DMS114 treated with DMSO at 0.1 percent for 48 hours (cell line): ENCODE measurements around the gene LIPI.
"Not testable (repeated sequence)": the region's sequence is repeated elsewhere in the genome, so short reads cannot be mapped to it uniquely, and the experiment has no call there.

Experiments used
- DNase-seq: peaks from one replicate; lab custom pipeline; 2025; ENCODE audit not compliant: unreplicated experiment; lab: John Stamatoyannopoulos, UW

The LIPI gene

DNA sequence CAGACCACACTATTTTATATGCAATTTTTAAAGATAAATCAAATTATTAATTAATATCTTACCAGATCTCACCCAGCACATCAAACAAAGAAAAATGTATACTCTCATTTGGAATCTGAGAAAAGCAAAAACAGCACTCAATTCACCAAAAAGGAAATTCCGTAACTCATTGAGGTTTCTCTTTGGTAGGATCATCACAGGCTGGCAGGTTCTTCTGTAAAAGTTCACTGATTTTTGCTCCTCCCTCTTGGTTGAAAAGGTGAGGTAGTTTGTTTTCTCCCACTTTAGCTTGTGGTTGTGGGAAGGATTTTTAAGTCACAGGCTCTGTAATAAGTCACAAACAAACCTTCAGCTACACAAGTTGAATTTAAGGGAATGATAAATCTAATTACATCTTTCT lies at the start of gene LIPI:
LIPI (minus strand) TSS at position 218 of the 400 bp plus-strand sequence; CDS start at position 108, 110 bp downstream.
- no peak for DNase-seq

DNA sequence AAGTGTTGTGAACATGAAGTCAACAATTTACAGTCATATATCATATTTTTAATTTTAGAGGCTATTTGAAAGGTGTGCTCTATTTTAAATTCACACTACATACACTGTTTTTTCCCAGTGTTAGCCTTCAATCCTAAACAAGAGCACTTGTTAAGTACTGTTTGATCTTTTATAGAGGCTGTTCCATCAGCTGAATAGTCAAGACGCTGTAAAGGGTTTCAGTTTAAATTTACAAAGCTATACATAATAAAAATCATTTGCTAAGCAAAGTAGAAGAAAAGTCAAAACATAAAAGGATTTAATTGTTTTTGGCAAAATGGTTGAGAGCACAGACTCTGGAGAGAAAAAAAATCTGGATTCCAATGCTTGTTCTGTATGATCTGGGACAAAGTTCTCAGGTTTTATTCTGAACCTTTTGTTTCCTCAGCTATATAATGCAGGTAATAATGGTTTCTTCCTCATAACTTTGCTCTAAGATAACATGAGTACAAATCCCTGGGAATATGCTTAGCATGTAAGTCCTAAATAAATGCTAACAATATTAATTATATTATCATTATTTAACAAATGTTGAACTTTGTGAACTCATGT lies 49.5 kb upstream of the LIPI start:
- no peak for DNase-seq

DNA sequence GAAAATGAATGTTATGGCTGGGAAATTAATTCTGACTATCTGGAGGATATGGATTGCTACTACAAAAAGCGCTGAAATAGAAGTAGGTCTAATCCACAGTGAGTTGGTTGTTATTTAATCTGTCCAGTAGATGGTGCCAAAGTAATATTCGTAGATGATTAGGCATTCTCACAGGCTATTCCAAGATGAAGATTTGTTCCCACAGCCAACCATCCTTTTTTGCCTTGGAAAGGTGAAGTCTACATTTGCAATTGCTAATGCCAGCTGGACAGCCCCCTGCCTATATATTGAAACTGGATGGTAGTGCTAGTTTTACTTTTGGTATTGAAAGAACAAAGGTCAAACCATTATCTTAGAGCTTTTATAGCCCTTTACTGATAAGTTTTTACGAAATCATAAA lies 49.0 kb upstream of the LIPI start:
- DNase-seq = peak; percentile 44

DNA sequence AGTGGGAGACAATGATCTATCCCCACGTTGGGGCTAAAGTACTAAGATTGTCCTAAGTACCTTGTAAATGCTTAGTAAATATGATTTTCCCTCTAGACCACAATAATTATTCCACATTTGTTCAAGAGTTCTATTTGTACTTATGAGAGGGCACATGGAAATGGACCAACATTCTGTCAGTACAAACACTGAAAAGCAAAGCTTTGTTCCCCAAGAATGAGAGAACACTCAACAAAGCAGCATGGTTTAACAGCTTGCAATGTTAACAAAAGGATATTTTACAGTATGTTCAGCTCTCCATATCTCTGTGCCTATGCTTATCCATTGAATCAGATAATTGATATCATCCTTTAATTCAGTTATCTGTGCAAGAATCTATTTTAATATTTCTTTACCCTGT lies 40.6 kb upstream of the LIPI start:
- no peak for DNase-seq

DNA sequence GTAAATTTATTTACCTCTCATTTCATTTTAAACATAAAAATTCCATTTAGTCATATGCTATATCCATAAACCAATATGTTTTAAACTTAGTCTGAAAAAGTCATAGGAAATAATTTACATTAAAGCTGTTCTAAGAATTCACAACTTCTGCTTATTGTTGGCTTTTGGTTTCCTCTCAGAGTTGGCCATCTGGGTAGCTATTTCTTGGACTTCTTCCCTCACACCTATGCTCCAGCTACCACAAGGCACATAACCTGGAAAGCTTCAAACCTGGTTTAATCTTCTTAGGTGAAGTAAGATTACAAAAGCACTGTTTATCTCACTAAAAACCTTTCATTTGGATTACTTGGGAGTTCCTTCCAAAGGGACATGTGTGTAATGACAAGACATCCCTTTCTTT lies 35.0 kb upstream of the LIPI start:
- no peak for DNase-seq

DNA sequence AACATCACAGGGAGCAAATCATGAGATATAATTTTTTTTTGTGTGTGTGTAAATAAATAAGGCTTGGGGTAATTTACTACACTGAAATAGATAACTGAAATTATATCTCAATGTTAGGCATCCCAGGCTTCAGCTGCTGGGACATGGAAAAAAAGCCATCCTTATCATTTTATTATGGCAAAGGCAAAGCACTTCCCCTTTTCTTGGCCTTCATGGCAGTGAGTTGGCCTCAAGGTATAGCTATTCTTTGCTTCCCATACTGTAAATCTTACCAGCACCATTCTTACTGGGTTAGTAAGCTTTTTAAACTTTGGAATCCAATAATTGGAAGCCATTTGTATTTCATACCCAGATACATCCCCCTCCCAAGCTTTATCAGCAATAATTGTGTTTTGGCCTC lies 34.2 kb upstream of the LIPI start:
- DNase-seq = no peak

DNA sequence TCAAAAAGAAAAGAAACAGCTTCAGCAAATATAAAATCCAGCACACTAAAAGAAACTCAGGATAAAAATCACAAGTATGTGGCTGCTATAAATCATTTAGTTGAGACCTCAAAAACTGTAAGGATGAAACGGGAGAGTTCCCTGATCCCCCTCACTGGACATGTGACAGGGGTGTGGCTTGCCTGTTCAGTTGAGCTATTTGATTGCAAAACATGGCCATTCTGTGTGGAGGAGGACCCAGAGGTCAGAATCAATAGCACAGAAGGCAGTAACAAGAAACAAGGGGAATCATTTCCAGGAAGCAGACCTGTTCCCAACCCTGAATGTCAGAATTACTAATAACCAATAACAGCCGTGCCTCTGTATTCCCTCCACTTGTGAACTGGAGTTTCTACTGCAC lies 33.1 kb upstream of the LIPI start:
- DNase-seq = no peak

DNA sequence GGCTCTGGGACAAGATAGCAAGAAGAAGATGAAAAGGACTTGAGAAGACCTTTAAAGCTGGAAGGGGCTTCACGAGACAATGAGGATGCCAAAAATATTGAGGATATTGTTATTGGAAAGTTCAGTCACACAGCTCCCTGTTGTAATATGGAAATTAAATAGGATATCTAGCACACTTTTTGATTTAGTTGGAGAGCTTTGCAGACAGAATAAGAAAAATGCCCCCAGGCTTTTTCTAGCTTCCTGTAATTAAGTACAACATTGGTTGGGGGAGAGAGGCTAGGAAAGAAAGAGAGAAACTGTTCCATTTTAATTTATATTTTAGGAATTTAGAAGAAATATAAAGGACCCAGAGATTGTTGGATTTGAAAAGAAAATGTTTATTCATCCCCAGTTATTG lies 32.7 kb upstream of the LIPI start:
- DNase-seq = no peak

DNA sequence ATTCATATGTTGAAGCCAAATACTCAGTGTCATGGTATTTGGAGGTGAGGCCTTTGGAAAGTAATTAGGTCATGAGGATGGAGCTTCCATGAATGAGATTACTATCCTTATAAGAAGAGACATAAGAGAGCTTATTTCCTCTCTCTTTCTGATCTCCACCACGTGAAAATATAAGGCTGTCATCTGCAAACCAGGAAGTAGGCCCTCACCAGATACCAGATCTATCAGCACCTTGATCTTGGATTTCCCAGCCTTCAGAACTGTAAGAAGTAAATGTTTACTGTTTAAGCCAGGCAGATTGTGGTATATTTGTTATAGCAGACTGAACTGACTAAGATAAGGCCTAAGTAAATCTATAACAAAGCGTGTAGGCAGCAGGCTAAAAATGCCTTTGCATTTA lies 30.5 kb upstream of the LIPI start:
- no peak for DNase-seq

DNA sequence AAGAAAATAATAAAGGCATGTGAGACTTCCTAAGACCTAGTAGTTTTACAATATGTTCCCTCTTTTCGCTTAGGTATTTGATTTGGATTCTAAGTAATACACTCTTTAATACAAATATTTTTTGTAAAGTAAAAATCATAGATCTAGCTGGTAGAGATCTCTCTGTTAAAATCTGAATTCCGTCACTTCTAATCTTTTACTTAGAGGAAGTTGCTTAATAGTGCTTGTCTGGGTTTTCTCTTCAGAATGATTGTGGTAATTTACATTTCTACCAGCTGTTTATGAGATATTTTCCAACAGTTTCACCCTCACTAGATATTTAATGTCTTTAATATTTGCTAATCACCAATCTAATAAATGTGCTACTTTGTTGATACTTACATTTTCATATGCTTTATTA lies 28.5 kb upstream of the LIPI start:
- no peak for DNase-seq

DNA sequence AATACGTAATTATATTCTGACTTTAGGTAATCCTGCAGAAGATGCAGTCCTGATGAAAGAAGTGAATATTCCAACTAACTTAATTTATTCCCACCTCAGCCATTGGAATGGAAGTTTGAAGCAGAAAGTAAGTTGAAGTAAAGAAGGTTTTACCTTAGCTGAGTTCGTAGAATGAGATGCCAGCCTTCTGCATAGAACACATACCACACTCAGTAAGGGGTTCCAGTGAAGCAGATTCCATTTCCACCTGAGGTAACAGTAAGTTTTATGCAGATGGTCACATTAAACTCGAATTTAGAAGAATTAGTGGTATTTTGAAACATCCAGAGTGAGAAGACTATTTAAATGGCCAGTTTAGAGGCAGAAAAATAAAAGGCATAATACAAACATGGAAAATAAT lies 25.4 kb upstream of the LIPI start:
- DNase-seq = no peak

DNA sequence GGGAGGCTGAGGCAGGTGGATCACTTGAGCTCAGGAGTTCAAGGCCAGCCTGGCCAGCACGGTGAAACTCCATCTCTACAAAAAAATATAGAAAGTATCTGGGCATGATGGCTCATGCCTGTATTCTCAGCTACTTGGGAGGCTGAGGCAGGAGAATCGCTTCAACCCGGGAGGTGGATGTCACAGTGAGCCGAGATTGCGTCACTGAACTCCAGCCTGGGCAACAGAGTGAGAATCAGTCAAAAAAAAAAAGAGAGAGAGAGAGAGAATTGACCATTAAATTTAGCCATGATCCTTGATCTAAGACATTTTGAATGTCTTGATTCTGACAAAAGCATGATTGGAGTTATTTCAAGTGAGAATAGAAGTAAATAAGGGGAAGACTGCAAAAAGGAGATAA lies 24.3 kb upstream of the LIPI start:
- DNase-seq = no peak

DNA sequence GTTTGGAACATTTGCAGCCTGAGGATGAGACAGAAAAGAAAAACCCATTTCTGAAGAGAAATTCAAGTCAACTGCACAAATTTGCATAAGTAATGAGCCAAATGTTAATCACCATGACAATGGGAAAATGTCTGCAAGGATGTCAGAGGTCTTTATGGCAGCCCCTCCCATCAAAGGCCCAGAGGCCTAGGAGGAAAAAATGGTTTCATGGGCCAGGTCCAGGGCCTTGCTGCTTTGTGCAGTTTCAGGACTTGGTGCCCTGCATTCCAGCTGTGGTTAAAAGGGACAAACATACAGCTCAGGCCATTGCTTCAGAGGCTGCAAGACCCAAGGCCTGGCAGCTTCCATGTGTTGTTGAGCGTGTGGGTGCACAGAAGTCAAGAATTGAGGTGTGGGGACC lies 18.6 kb upstream of the LIPI start:
- no peak for DNase-seq

DNA sequence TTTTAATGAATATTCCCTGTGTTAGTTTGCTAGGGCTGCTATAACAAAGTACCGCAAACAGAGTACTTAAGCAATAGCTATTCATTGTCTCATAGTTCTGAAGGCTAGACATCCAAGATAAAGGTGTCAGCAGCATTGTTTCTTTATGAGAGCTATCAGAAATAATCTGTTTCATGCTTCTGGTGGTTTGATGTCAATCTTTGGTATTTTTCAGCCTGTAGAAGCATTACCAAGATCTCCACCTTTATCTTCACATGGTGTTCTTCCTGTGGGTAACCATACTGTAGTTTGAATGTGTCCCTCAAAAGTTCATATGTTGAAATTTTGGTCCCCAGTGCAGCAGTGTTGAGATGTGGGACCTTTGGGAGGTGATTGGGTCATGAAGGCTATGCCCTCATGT lies 12.6 kb upstream of the LIPI start:
- DNase-seq = no peak

DNA sequence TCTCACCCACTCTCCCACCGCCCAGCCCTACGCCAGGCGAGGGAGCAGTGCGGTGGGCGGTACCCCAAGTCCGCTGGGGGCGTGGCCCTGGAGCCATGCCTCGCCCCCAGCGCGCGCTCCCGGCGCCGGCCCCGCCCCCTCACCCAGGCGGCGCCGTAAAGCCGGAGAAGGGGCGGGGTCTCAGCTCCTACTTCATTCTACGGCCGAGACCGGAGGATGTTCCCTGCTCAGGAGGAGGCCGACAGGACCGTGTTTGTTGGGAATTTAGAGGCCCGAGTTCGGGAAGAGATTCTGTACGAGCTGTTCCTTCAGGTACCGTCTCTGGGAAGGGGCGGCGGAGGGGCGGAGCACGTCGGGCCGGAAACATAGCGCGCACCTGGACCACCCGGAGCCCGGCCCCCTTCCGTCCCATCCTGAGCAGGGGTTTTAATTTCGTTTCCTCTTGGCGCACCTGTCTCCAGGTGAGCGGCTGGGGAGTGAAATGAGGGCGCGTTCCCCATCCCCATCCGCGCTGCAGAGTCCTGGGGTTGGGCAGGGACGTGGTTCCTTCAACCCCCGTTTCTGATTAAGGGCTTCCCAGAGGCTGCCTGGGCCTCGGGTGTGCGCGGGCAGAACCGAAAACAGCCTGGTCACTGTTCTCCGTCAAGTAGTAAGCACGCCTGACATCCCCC lies 5.4 kb upstream of the LIPI start, which contains the start of gene RBM11:
RBM11 (plus strand) TSS at position 187 of the 671 bp plus-strand sequence; CDS start at position 217, 30 bp downstream.
- DNase-seq = peak; percentile 45

DNA sequence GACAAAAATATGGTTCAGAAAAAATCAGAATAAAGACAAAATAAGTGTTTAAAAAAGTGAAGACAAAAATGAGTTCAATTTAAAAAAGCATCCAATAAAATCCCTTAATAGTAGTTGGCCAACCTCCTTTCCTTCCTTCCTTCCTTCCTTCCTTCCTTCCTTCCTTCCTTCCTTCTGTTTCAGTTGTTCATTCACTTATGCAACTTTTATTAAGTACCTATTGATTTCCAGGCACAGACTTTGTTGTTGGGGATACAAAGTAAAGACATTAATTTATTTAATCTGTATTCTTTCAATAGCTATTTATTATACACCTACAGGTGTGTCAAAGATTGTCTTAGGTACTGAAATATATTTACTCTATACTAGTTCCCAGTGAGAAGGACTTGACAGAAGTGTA lies 2.4 kb upstream of the LIPI start:
- no peak for DNase-seq

DNA sequence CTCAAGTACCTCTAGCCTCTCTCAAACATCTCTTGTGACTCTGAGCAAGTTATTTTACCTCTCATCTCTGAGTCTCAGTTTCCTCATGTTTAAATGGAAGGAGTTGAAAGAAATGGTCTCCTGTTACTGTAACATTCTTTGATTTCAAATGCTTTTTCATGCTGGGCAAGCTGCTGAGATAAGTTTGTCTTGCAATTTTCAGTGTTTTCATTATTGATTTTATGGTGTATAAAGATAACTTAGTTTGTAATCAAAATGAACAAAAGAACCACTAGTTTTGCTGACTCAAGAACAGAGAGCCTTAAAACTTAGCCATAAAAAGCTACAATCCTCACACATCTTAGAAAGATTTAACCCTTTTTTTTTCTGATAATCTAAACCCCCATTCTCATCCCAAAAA lies 4.5 kb downstream of the LIPI start:
- no peak for DNase-seq

DNA sequence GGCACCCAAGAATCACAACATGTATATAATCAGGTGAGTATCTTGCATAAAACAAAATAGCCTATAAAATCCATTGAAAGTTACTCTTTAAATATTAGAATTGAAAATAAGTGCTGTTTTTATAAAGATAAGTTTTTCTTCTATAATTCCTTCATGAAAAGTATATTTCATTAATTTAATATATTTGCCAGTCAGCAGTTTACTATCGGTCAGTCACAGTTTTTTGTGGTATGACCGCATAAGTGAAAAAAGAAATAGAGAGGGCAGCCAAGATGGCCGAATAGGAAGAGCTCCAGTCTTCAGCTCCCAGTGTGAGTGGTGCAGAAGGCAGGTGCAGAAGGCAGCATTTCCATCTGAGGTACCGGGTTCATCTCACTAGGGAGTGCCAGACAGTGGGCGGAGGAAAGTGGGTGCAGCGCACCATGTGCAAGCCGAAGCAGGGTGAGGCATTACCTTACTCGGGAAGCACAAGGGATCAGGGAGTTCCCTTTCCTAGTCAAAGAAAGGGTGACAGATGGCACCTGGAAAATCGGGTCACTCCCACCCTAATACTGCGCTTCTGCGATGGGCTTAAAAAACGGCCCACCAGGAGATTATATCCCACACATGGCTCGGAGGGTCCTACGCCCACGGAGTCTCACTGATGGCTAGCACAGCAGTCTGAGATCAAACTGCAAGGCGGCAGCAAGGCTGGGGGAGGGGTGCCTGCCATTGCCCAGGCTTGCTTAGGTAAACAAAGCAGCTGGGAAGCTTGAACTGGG lies 44.1 kb downstream of the LIPI start:
- not testable (repeated sequence) for DNase-seq

DNA sequence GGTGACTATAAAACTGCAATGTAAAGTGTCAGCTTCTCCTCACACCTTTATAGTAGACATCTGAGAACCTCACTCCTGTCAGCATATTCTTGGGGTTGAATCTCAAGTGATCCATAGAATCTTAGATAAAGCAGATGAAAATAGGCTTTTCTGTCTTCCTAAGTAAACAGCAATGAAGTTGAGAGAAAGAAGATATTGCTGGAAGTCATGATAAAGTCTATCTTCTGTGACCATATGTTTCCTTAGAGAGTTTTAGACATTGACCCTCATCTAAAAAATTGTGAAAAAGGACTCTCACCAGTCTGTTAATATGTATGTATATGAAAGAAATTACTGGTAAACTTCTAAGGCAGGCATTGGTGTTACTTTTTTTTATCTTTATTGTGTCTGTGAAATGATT lies 66.8 kb downstream of the LIPI start:
- no peak for DNase-seq

DNA sequence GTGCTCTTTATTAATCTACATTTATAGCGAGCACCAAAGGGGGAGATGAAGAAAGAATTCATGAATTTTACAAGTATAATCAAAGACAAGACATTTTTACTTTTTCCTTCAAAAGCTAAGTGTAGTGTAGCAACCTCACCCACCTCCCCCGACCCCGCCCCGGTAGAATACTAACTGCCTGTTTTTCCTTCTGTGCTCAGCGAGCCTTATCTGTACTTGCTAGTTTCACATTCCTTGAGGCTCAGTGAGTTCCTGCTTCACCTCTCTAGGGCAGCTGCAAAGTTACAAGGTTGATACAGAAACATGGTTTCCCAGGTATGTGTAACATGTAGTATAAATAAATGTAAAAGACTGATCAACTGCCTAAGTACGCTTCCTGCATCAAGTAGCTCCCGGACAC lies 86.5 kb downstream of the LIPI start:
- no peak for DNase-seq

DNA sequence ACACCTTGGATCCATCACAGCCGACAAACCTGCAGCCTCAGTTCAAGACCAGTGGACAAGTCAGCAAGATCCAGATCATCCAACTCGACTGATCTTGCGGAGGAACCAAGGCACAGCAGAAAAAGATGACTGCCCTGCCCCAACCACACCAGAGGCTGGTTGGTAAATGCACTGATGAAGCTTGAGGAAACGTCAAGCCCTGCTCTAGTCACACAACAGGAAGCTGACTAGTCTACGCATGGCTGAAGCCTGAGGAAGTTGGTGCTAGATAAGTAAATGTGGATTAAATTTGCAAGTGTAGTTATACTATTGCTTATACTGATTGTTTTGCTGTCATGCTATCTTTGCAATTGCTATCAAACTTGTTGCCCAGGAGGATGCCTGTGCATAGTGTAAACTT lies 89.0 kb downstream of the LIPI start:
- DNase-seq = no peak

DNA sequence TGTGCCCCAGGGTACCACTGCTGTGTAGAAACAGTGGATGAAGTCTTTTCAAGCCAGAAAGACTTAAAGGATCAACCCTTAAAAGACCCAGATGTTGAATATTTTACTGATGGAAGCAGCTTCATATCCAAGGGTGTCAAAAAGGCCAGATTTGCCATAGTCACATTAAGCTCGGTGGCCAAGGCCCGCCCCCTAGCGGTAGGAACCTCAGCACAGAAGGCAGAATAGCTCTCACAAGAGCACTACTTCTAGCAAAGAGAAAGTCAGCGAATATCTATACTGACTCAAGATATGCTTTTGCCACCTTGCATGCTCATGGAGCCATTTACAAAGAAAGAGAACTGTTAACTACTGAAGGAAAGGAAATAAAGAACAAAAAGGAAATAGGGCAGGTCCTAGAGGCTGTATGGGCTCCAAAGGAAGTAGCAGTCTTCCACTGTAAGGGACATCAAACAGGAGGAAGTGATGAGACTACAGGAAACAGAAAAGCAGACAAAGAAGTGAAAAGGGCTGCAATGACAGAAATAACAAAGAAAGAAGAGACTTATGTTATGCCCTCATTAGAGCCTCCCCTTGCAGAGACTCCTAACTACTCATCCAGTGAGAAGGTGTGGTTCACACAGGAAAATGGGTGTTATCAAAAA lies 90.5 kb downstream of the LIPI start:
- DNase-seq = no peak
